OCI-M2 (cell line): Measurements from ENCODE around the gene ADNP.
"Not testable (repeated sequence)": the region's sequence is repeated elsewhere in the genome, so short reads cannot be mapped to it uniquely, and the experiment has no call there.

Source experiments
- DNase-seq: peaks from one replicate; lab custom pipeline; 2025; ENCODE audit not compliant: unreplicated experiment; lab: John Stamatoyannopoulos, UW

ADNP gene

DNA sequence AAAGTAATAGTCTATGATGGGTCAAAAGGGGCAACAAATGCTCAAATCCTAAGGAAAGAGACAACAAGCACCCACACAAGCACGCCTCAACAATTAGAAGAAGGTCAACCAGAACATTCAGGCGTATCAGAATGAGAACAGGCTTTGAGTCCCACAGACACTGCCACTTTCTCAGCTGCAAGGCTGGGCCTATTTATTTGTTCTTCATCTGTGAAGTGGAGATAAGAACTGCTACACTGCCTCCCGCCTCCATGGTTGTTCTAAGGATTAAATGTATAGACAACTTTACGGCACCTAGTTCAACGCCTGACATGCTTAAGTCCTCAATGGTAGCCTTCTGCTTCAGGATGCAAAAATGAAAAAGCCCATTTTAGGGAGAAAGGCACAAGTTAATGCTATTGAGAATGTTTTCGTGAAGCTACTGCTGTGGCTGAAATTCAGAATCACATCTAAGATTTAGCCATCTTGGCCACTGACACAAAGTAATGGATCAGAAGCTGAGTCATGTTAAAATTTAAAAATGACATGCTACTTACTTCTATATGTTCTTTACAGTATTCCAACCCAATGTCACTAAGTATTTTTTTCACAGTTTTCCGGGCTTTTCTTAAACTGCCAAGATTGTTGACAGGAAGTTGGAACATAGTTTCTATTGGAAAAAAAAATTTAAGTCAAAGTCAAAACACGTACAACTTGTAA is 27.7 kb downstream of the ADNP start:
- peak; percentile 69 for DNase-seq

- no peak for DNase-seq
Observed at GRCh38 chr20:50901301-50901700, 29.9 kb downstream of the ADNP start.

GRCh38 chr20:50900261-50900660 is 31.0 kb downstream of the ADNP start:
- no peak for DNase-seq

GRCh38 chr20:50898475-50898874 is 32.8 kb downstream of the ADNP start:
- no peak for DNase-seq

DNA sequence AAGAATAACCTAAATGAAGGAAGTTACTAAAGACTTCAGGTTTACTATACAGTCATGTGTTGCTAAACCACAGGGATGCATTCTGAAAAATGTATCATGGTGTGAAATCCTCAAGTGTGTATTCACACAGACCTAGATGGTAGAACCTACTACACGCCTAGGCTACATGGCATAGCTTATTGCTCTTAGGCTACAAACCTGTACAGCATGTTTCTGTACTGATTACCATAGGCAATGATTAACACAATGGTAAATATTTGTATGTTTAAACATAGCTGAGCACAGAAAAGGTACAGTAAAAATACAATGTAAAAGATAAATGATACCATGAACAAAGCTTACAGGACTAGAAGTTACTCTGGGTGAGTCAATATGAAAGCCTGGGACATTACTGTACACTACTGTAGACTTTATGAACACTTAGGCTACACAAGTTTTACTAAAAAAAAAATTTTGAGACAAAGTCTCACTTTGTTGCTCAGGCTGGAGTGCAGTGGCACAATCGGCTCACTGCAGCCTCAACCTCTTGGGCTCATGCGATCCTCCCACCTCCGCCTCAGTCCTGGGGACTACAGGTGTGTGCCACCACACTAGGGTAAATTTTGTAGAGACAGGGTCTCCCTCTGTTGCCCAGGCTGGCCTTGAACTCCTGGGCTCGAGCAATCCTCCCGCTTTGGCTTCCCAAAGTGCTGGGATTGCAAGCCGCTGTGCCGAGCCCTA is 36.0 kb downstream of the ADNP start:
- DNase-seq = no peak

GRCh38 chr20:50893620-50894019 is 37.6 kb downstream of the ADNP start:
- no peak for DNase-seq

DNA sequence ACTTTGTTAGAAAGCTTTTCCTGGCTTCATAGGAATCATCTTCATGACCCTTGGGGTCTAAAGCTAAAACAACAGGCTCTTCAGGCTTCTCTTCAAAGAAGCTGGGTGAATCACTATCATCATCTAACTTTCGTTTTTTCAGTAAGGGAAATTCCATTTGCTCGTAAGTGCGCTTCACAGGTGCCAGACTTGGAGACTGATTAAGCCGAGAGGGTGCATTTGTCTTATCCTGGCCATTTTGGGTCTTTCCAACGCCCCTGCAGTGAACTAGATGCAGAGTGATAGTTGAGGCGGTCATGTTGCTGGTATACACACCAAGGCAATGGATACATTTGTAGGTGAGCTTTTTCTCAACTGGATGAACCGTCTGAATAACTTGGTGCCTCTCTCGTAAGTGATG is 38.8 kb downstream of the ADNP start:
- no peak for DNase-seq

DNA sequence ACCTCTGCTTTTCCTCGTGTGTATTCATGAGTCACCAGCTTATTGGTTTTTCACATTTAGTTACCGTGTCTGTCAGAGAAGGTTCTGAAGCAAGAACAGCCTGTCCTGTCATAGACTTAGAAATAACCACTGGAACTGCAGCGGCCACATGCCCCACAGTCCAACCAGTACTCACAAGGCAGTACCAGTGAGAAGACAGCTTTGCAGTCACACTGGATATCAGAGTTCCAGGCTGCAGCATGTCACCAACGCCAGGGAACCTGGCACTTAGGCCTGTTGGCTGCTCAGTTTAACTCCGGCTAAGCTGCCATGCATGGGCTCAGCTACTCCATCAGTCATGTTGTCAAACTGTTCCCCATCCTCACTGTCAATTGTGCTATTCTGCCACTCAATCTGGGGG is 40.1 kb downstream of the ADNP start:
- no peak for DNase-seq

DNA sequence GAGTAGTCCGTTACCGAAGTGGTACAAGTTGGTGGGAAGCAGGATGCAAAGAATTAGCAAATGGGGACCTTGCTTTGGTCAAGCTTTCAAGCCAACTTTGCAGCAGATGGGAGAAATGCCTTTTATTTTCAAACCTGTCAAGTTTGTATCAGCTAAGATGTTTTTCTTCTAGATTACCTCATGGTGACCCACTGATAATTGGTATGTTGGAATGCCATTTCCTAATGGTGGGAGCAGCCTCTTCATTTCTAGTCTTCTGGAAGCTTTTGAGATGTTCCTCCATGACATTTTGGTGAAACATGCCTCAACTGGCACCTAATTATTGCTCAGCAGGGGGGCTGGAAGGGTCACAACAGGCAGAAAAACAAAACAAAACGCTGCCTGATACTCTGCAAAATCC is 43.7 kb downstream of the ADNP start:
- no peak for DNase-seq

GRCh38 chr20:50886184-50886790 is 45.0 kb downstream of the ADNP start:
- DNase-seq = no peak

GRCh38 chr20:50885781-50886180 is 45.5 kb downstream of the ADNP start:
- DNase-seq = no peak

DNA sequence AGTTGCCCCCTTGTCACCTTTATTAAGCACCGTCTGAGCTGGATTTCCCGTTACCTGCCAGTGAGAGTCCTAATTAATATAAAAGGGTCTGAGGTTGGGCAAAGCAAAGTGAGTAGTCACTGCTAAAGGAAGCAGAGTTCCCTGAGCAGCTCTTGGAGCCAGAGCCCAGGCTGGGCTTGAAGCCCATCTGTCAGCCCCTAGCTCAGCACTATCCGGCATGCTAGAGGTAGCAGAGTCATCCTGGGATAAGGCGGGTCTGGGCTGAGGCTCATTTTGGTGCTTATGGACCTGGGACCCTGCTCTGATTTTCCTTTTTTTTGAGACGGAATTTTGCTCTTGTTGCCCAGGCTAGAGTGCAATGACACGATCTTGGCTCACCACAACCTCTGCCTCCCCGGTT is 46.2 kb downstream of the ADNP start:
- no peak for DNase-seq

DNA sequence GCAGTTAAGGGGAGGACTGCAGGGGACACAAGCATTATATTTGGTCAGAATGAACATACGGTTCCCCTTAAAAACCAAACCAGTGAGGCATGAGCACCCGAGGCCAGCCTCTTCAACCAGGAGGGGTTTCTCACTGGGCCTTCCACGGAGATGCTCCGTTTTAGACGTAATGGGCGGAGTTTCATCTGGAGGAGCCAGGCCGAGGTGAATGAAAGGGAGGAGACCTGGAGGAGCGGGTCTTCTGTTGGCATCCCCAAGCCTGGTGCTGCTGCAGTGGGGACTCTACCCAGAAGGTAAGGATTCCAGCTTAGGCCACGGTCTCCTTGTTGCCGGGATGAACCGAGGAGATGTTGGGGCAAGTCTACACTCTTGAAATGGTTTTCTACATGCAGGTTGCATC is 47.4 kb downstream of the ADNP start:
- no peak for DNase-seq

DNA sequence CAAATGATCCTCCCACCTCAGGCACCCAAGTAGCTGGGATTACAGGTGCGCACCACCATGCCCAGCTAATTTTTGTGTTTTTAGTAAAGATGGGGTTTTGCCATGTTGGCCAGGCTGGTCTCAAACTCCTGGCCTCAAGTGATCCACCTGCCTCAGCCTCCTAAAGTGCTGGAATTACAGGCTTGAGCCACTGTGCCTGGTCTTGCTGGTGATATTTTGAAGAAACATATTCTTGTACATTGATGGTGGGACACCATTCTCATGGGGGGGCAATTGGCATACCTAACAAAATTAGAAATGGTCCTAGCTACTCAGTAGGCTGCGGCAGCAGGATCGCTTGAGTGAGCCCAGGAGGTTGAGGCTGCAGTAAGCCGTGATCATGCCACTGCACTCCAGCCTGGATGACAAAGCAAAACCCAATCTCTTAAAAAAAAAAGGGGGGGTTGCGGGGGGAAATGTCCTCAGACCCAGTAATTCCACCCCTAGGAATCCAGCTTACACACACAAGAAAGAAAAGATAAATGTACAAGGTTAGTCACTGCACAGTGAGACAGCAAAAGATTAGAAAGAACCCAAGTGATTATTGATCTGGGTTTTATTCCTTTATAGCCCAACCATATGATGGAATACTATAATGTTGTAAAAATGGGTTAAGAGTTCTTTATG is 49.3 kb downstream of the ADNP start:
- DNase-seq = not testable (repeated sequence)

- no peak for DNase-seq
Observed at GRCh38 chr20:50879649-50880550, 51.3 kb downstream of the ADNP start.

- DNase-seq = no peak
Observed at GRCh38 chr20:50877232-50877743, 53.9 kb downstream of the ADNP start.

- no peak for DNase-seq
Observed at GRCh38 chr20:50876816-50877215, 54.4 kb downstream of the ADNP start.

DNA sequence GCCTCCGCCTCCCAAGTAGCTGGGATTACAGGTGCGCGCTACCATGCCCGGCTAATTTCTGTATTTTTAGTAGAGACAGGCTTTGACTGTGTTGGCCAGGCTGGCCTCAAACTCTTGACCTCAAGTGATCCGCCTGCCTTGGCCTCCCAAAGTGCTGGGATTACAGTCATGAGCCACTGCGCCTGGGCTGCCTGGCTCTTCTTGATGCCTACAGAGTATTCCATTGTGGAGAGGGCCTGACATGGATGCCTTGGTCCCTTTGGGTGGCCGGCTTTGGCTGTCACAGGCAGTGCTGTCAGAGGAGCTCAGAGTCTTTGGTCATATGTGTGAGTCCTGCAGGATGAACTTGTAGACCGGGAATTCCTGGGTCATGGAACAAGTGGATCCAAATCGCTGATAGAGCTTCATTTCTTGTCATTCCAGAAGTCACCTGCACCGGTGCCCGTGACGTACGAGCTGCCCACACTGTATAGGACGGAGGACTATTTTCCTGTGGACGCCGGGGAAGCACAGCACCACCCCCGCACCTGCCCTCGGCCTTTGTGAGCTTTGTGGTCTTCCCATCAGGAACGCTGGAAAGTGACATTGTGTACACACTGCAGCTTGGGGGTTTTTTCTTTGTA is 55.1 kb downstream of the ADNP start:
- no peak for DNase-seq

DNA sequence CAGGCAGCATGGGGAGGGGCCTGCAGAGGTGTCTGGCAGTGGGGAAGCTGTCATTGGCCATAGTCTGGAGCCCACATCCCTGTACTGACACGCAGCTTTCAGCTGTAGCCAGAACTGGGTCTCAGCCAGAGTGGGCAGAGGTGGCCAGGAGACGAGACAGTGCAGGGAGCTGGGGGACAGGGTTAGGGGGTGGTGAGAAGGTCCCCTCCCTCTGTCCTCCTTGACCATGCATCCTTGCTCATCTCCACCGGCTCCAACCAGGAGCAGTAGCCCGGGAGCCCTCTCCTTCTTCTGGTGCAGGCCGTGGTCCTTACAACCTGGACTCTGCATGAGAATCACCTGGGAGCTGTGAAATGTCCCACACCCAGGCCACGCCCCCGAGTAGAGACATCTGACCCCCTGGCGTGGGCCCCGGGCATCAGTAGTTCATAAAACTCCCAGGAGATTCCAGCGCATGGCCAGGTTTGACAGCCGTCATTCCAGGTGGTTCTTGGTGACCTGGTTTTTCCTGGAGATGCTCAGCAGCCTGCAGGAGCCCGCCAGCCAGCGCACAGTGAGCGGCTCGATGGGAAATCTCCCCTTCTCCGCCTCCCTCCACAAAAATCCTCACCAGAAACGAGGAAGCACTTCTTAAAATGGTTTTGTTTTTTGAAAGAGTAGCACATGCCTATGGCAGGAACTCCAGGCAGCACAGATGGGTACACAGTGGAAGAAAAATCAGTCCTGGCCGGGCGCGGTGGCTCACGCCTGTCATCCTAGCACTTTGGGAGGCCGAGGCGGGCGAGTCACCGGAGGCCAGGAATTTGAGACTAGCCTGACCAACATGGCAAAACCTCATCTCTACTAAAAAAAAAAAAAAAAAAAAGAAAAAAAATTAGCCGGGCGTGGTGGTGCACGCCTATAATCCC is 56.2 kb downstream of the ADNP start:
- no peak for DNase-seq
